ENCODE results near the gene MRPL24. TPM values are rescaled to one million over a fixed set of nuclear protein-coding genes. Genes with fewer than 3 reads are reported as not detected.

Gene MRPL24
- total and polyA plus RNA-seq, 2 of the 13 experiments (the other 11 are each of a cell fraction or from before 2014, with no cell fraction given) = 38.1 to 42.9 TPM

GRCh38 chr1:156727926-156728598, 12.8 kb downstream of the MRPL24 start, which contains the start of gene METTL25B (continued):
- no peak for TF ChIP-seq PAXIP1 (CRISPR knock-in tag; conservative IDR thresholded peaks at IDR 0.05)
- 0 out of 2 replicates have a peak, but pooled peaks have one; percentile 32 for TF ChIP-seq ZSCAN29 (CRISPR knock-in tag; conservative IDR thresholded peaks at IDR 0.05)
- no peak for TF ChIP-seq ZBTB42 (CRISPR knock-in tag; IDR thresholded peaks at IDR 0.05)
- TF ChIP-seq CREM (IDR thresholded peaks at IDR 0.05) = no peak
- TF ChIP-seq CREM (CRISPR knock-in tag; IDR thresholded peaks at IDR 0.05) = no peak
- no peak for TF ChIP-seq ZNF816 (CRISPR knock-in tag; IDR thresholded peaks at IDR 0.05; ENCODE audit: borderline replicate concordance)
- no peak for TF ChIP-seq TCF7L2 (IDR thresholded peaks at IDR 0.05; ENCODE audit: low read depth, low read length)
- no peak; the same call in 1 of the 2 replicates for TF ChIP-seq SP4 (CRISPR knock-in tag; IDR thresholded peaks at IDR 0.05)
- no peak for TF ChIP-seq FOXC1 (CRISPR knock-in tag; IDR thresholded peaks at IDR 0.05; ENCODE audit: borderline replicate concordance)
- no peak for TF ChIP-seq PAF1 (CRISPR knock-in tag; IDR thresholded peaks at IDR 0.05)
- TF ChIP-seq GATAD1 (CRISPR knock-in tag; IDR thresholded peaks at IDR 0.05) = peak; percentile 88
- TF ChIP-seq REST (IDR thresholded peaks at IDR 0.05; ENCODE audit: borderline replicate concordance in 1 of 2, low read depth in 1 of 2, low read length in 2 of 2) = no peak
- TF ChIP-seq RBAK (CRISPR knock-in tag; IDR thresholded peaks at IDR 0.05) = no peak
- TF ChIP-seq FLYWCH1 (CRISPR knock-in tag; IDR thresholded peaks at IDR 0.05) = no peak
- TF ChIP-seq ZNF556 (CRISPR knock-in tag; IDR thresholded peaks at IDR 0.05; ENCODE audit: borderline replicate concordance) = no peak
- TF ChIP-seq SUZ12 (IDR thresholded peaks at IDR 0.05; ENCODE audit: low read depth, low read length) = no peak
- TF ChIP-seq IKZF1 (IDR thresholded peaks at IDR 0.05) = no peak
- no peak for TF ChIP-seq ZNF891 (CRISPR knock-in tag; IDR thresholded peaks at IDR 0.05)
- no peak; the same call in 1 of the 2 replicates for TF ChIP-seq ISL2 (CRISPR knock-in tag; IDR thresholded peaks at IDR 0.05)
- TF ChIP-seq CHD2 (IDR thresholded peaks at IDR 0.05; ENCODE audit: low read depth, low read length) = no peak
- TF ChIP-seq, protein P1, sequence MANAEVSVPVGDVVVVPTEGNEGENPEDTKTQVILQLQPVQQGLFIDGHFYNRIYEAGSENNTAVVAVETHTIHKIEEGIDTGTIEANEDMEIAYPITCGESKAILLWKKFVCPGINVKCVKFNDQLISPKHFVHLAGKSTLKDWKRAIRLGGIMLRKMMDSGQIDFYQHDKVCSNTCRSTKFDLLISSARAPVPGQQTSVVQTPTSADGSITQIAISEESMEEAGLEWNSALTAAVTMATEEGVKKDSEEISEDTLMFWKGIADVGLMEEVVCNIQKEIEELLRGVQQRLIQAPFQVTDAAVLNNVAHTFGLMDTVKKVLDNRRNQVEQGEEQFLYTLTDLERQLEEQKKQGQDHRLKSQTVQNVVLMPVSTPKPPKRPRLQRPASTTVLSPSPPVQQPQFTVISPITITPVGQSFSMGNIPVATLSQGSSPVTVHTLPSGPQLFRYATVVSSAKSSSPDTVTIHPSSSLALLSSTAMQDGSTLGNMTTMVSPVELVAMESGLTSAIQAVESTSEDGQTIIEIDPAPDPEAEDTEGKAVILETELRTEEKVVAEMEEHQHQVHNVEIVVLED (CRISPR knock-in tag; IDR thresholded peaks at IDR 0.05; ENCODE audit: borderline replicate concordance) = no peak
- no peak for TF ChIP-seq ZNF761 (CRISPR knock-in tag; conservative IDR thresholded peaks at IDR 0.05)
- peak; percentile 13; the same call in 1 of the 2 replicates for TF ChIP-seq NFYC (CRISPR knock-in tag; IDR thresholded peaks at IDR 0.05)
- TF ChIP-seq SRSF1 (optimal IDR thresholded peaks at IDR 0.05; ENCODE audit: low read depth, low read length) = no peak

Measured in HepG2 (cell line).